HG02588 (cell line): ENCODE results near the gene CSNK1E.

Experiments
- ATAC-seq: cut with Tn5 transposase; IDR thresholded peaks from one replicate; pipeline ENCODE4 v1.9.1; 2021; ENCODE audit warnings: mild to moderate bottlenecking, moderate library complexity; ENCODE audit not compliant: unreplicated experiment

The CSNK1E gene

DNA sequence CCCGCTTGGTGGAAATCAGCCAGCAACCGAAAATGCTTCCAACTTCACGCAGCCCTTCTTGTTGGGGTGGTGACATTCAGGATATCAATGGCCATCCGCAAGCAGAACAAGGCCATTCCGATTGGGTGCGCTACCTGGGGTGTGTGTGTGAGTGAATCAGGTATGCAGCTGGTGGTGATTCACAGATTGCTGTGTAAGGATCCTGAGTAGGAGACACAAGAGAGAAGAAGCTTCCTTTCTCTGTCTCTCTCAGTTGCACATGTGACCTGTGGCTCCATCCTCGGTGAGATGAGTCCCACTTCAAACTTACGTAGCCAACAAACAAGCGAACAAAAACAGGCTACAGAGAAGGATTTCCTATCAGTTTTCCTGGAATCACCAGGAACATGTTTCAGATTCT is 34.8 kb downstream of the CSNK1E start:
- ATAC-seq, result no peak

DNA sequence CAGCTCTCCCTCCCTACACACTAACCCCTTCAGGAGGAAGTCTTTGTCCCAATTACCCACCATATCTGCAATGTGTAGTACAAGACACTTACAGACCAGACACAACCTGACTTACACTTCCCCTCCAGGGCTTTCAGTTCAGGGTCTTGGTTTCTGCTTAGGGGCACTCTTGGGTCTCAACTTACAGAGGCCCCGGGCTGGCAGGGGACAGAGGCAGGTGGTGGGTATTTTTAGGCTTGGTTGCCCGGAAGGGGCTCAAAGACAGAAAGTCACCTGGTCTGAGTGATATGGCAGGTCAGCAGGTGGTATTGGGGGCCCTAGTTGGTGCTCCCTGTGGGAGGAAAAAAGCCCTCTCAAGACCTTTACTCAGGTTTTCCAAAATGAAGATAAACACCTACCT is 41.1 kb downstream of the CSNK1E start:
- no peak for ATAC-seq

DNA sequence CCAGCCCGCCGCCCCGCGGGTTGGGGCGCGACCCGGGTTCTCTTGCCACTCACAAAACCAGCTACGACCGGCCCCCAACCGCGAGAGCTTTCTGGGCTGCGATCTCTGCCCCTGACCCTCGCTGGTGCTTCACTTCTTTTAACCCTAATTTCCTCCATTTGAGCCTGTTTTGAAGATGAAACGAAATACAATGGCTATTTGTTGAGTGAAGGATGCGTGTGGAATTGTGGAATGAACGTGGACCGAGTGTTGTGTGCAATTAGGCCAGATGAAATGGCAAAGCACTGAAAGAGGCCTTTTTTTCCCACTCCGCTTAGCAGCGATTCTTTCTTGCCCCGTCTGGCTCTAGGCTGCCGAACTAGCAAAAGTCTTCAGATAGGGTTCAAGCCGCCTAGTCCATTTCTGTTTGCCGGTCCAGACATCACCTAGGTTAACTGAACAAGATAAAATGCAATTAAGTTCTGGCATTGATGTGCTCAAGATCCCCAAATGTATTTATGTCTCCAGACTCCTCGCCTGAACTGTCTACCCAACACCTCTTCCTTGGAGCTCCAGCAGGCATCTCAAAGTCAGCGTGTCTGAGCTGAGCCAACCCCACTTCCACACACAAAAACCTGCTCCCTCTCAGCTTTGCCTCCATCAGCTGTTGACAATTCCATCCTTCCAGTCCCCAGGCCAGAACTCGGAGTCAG is 44.0 kb downstream of the CSNK1E start:
- ATAC-seq, result no peak

GRCh38 chr22:38272373-38273134 is 44.7 kb downstream of the CSNK1E start, which contains the start of gene TMEM184B:
Gene TMEM184B, minus strand, starts transcription at chr22:38273010. Its CDS starts 25,049 bp downstream, at chr22:38247961.
- ATAC-seq, result no peak

- ATAC-seq, result no peak
Measured at GRCh38 chr22:38271927-38272372, 45.3 kb downstream of the CSNK1E start.

DNA sequence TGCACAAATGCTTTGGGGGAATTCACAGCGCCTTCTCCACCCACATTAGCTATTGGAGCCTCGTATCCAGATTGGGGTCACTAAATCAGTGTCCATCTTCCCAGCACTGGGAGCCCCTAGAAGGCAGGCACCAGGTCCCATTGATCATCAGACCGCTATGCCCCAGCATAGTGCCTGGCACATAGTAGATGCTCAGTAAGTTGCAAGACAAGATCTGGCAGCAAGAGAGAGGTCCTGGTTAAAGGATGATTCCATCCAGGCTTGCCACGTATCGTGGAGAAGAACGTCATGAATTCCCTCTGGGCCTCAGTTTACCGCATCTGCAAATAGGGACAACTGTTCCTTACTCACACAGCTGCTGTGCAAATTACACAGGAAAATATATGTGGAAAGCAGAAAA is 46.1 kb downstream of the CSNK1E start:
- ATAC-seq, result no peak

DNA sequence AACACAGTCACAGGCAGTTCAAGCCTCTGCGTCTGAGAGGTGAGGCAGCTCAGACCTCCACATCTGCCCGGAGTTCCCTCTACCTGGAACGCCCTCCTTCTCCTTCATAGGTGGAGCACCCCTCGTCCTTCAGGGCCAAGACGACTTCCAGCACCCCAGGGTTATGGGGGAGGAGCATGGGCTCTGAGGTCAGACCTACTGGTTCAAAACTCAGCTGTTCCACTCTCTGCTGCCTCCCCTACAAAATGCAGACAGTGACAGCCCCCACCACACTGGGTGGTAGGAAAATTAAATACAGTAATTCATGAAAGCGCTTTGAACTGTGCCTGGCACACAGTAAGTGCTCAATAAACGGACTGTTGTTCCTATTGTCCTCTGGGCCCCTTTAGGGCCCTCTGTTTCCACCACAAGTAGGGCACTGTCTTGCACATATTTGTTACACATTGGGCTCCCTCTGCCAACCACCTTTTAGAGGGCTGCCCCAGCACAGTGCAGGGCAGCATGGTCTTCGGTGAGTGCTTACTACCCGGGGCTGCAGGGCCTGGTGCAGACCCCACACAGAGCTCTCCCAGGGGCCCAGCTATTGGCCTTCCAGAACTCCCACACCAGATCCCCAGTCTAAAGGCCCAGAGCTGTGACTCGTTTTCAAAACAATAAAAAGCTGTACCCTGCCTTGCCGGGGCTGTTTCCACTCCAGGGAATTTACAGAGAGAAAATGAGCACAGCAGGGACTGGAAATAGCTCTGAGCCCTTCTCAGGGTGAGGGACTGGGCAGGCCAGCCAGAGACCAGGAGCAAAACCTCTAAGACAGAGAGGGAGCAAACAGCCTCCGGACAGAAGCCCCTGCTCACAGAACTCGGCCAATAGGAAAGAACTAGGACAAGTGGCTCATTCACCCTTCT is 46.9 kb downstream of the CSNK1E start:
- no peak for ATAC-seq

DNA sequence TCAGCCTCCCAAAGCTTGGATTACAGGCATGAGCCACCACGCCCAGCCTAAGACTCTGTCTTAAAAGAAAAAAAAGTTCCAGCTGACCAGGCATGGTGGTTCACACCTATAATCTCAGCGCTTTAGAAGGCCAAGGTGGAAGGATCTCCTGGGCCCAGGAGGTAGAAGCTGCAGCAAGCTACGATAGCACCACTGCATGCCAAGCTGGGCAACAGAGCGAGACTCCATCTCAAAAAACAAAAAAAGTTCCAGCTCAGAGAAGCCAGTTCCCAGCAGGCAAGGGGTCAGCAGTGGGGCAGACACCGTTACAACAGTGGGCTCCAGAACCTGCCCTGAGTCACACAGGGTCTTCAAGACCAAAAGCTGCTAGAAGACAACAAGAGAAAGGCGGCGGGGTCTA is 47.8 kb downstream of the CSNK1E start:
- no peak for ATAC-seq

DNA sequence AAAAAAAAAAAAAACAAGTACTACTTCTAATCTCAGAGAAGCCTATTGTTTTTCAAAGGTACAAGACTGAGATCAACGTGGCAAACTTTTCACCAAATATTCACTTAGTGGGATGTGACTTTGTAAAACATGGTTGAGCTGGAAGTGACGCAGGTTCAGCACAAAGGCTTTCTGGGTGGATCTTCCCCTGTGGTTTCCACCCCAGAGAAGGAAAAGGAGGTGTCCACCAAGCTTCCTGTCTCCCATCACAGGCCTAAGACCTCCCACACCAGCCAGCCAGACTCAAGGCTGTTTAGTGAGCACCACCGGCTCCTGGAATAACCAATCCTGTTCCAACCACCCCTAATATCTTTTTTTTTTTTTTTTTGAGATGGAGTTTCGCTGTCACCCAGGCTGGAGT is 50.1 kb downstream of the CSNK1E start:
- no peak for ATAC-seq

DNA sequence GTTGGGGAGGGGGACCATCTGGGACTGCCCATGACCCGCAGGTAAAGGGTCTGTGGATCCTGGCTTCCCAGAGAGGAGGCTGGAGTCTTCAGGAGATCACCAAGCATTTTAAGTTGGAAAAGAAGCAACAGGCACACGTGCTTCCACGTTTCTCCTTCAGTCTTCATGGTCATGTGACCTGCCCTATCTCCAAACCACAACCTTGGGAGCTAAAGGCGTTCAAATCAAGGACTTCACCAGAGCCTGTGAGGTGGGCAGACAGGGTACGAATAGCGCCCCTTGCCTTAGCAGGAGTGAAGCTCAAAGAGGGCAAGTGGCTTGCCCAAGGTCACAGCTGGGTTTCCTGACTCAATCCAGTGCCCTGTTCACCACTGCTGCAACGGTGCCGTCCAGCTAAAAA is 51.1 kb downstream of the CSNK1E start:
- no peak for ATAC-seq

DNA sequence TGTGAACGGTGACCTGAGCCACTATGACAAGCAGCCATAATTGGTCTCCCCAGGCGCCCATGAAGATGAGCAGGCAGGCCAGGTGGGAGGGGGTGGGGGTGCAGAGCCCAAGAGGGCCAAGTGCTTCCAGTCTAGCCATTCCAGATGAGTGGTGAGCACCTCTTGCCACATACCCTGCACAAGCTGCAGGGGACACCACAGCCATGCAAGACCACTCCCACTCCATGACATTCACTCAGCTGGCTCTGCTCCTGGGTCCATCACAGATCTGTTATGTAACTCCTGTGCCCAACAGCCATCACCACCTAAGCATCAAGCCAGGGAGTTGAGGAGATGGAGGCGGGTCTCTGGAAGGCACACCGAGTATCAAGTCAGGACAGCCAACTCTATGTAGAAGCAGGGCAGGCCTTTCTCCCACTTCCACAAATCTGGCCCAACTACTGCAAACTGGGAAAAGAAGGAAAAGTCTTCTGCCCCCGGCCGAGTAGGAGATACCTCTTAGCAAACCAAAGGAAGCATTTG is 52.9 kb downstream of the CSNK1E start:
- no peak for ATAC-seq

DNA sequence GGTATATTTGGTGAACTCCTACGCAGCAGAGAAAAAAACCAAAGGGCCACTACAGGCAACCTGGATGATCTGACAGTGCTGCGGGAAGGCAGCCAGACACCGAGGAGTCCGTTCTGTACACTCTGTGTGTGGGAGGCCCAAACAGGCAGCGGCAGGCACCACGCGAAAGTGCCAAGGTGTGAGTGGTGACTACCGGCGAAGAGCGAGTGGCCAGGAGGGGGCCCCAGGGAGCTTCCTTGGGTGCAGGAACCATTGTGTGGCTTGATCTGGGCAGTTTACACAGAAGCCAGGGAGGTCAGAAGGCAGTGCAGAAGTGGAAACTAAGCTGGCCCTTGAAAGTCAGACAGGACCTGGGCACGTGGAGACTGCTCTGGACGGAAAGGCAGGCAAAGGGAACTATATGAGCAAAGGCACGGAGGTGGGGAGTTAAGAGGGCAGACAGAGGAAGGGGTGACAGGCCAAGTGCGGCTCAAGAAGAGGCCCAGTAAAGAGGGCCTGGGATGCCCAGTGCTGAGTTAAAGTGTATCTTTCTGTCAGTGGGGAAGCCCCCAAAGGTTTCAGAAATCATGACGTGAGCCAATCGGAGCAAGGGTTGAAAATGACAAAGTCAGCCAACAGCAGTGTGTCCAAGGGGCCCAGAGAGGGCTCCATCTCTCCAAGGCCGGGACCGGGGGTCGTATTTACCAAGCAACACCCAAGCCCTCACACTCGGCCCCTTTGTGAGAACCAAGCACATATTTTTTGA is 55.0 kb downstream of the CSNK1E start:
- ATAC-seq, result no peak

- ATAC-seq, result no peak
Measured at GRCh38 chr22:38260761-38261681, 56.2 kb downstream of the CSNK1E start.

GRCh38 chr22:38259370-38259769 is 57.9 kb downstream of the CSNK1E start:
- no peak for ATAC-seq

- ATAC-seq, result no peak
Measured at GRCh38 chr22:38258895-38259294, 58.3 kb downstream of the CSNK1E start.

DNA sequence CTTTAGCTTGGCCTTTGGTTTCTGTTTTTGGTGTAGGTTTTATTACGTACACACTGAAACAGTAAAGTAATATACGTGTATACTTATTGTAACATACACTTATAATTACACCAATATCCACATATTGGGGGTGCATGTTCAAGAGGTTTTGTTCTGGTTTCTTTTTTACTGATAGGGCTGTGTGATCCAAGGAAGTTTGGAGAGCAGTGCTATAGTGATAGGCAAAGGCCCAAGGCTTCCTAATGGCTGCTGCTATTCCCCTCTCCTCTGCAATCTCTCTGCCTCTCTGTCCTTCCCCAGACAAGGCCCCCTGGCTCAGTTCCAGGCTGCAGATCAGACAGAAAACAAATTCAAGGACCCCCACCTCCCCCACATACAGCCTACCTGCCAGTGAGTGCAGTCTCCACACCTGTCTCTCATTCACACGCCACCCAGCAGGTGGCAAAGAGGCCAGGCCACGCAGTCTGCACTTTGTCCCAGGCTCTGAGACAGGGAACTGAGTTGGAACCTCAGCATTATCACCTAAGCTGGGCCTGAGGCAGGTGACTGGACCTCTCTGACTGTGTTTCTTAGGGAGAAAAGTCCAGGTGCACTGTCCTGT is 59.5 kb downstream of the CSNK1E start:
- ATAC-seq, result no peak

DNA sequence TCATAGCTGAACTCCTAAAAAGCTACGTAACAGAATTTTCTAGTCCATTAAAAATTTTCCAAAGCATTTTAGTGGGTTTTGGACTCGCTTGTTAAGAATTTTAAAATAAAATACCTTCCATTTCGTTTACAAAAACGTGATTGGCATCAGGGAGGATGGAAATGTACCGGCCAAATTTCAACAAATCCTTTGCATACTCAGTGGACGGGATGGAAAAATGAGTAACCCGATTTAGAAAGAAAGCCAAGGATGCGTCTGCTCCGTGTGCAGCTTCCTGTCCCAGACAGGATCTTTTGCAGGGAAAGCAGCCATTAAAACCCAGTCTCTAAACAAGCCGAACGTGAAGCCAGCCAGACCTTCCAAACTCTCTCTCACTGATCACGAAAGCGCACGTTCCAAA is 60.1 kb downstream of the CSNK1E start:
- ATAC-seq, result no peak

DNA sequence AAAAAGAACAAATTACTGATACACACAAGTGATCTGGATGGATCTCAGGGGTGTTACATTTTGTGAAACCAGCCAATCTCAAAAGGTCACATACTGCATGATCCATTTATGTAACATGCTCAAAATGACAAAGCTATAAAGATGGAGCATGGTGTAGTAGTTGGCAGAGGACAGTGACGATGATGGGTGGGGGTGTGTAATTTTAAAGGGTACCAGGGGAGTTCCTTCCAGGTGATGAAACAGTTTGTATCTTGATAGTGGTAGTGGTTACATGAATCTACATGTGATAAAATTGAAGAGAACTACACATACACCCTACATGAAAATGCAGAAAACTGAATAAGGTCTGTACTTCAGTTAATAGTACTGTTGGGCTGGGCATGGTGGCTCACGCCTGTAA is 61.5 kb downstream of the CSNK1E start:
- no peak for ATAC-seq

GRCh38 chr22:38251341-38251692 is 65.9 kb downstream of the CSNK1E start:
- ATAC-seq, result no peak
